ENCODE data around the gene SERINC2. TPM values are rescaled to one million over a fixed set of nuclear protein-coding genes. Genes with fewer than 3 reads are reported as not detected.

Gene SERINC2
- total and polyA plus RNA-seq, 9 of the 15 experiments (the other 6 are each of a cell fraction or from before 2014, with no cell fraction given), result 0.07 to 1.2 (median 0.70) TPM; not detected in 2

GRCh38 chr1:31394584-31395193 is 18.3 kb upstream of the SERINC2 start (continued):
- TF ChIP-seq UBTF (IDR thresholded peaks at IDR 0.05; ENCODE audit: borderline replicate concordance in 1 of 2, low read depth in 2 of 2, low read length in 2 of 2), result no peak
- peak; percentile 63; the same call in 1 of the 2 replicates for TF ChIP-seq XRCC5 (IDR thresholded peaks at IDR 0.05; ENCODE audit: low read depth, low read length)
- no peak for TF ChIP-seq ZNF589 (CRISPR knock-in tag; IDR thresholded peaks at IDR 0.05; ENCODE audit: low read depth)
- no peak for TF ChIP-seq ZEB2 (IDR thresholded peaks at IDR 0.05)
- peak; percentile 56; the same call in 1 of the 2 replicates for TF ChIP-seq ATF7 (IDR thresholded peaks at IDR 0.05)
- TF ChIP-seq ATF1 (CRISPR knock-in tag; IDR thresholded peaks at IDR 0.05), result no peak
- peak; percentile 35 for TF ChIP-seq ATF1 (tag; IDR thresholded peaks at IDR 0.05)
- no peak for TF ChIP-seq HNRNPK (IDR thresholded peaks at IDR 0.05; ENCODE audit: low read depth, low read length, poor library complexity, severe bottlenecking)
- peak; percentile 47 for TF ChIP-seq HNRNPLL (IDR thresholded peaks at IDR 0.05; ENCODE audit: low read depth, low read length, poor library complexity, severe bottlenecking)
- no peak for TF ChIP-seq BACH1 (tag; IDR thresholded peaks at IDR 0.05)
- no peak for TF ChIP-seq ZNF354B (CRISPR knock-in tag; IDR thresholded peaks at IDR 0.05)
- TF ChIP-seq MCM2 (IDR thresholded peaks at IDR 0.05; ENCODE audit: low read depth), result no peak
- no peak for TF ChIP-seq TAF7 (tag; IDR thresholded peaks at IDR 0.05)
- TF ChIP-seq ZNF431 (CRISPR knock-in tag; IDR thresholded peaks at IDR 0.05), result no peak
- TF ChIP-seq ZNF311 (CRISPR knock-in tag; IDR thresholded peaks at IDR 0.05), result no peak
- TF ChIP-seq ZSCAN32 (CRISPR knock-in tag; IDR thresholded peaks at IDR 0.05), result no peak
- no peak for TF ChIP-seq ZNF75A (CRISPR knock-in tag; IDR thresholded peaks at IDR 0.05)
- no peak for TF ChIP-seq SMARCC2 (IDR thresholded peaks at IDR 0.05; ENCODE audit: low read depth)
- TF ChIP-seq ZNF280B (CRISPR knock-in tag; IDR thresholded peaks at IDR 0.05), result no peak
- no peak for TF ChIP-seq KDM4B (IDR thresholded peaks at IDR 0.05; ENCODE audit: borderline replicate concordance in 2 of 2, low read depth in 1 of 2)
- TF ChIP-seq RAD21 (CRISPR knock-in tag; conservative IDR thresholded peaks at IDR 0.05 in 1 of 2, IDR thresholded peaks at IDR 0.05 in 1 of 2), result peak; percentile 82 to 89
- no peak for TF ChIP-seq GTF2A2 (tag; IDR thresholded peaks at IDR 0.05)

Data from K562 (cell line).